ENCODE measurements around the gene ITSN1.
"Not testable (repeated sequence)": the region's sequence is repeated elsewhere in the genome, so short reads cannot be mapped to it uniquely, and the experiment has no call there.

ITSN1 gene

DNA sequence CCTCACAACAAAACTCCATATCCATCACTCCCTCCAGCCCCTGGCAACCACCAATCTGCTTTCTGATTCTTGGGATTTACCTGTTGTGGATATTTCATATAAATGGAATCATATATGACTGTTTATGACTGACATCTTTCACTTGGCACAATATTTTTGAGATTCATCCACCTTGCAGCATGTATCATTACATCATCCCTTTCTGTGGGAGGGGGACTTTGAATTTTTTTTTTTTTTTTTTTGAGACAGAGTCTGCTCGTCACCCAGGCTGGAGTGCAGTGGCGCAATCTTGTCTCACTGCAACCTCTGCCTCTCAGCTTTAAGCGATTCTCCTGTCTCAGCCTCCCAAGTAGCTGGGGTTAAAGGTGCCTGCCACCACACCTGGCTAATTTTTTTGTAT is 128.2 kb downstream of the ITSN1 start:
- no peak for DNase-seq (ENCODE audit: low read depth)

DNA sequence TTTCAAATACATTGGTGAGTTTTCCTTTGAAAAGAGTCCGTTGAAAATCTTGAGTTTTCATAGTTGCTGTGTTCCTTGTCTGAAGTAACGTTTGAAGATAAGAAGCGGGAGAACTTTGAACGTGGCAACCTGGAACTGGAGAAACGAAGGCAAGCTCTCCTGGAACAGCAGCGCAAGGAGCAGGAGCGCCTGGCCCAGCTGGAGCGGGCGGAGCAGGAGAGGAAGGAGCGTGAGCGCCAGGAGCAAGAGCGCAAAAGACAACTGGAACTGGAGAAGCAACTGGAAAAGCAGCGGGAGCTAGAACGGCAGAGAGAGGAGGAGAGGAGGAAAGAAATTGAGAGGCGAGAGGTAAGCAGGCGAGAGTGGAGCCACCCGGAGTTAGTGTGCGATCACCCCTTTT is 129.7 kb downstream of the ITSN1 start:
- DNase-seq (ENCODE audit: low read depth): no peak

DNA sequence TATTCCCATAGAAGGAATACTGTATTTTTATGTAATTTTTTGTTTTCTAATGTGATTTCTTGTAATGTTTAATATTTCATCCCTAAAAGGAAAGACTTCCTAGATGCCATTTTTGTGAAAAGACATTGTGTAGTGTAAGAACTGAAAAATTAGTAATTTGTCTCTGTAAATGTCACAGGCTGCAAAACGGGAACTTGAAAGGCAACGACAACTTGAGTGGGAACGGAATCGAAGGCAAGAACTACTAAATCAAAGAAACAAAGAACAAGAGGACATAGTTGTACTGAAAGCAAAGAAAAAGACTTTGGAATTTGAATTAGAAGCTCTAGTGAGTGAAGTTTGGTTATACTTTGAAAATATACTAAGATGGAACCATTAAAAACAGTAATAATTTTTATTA is 132.2 kb downstream of the ITSN1 start:
- no peak for DNase-seq (ENCODE audit: low read depth)

DNA sequence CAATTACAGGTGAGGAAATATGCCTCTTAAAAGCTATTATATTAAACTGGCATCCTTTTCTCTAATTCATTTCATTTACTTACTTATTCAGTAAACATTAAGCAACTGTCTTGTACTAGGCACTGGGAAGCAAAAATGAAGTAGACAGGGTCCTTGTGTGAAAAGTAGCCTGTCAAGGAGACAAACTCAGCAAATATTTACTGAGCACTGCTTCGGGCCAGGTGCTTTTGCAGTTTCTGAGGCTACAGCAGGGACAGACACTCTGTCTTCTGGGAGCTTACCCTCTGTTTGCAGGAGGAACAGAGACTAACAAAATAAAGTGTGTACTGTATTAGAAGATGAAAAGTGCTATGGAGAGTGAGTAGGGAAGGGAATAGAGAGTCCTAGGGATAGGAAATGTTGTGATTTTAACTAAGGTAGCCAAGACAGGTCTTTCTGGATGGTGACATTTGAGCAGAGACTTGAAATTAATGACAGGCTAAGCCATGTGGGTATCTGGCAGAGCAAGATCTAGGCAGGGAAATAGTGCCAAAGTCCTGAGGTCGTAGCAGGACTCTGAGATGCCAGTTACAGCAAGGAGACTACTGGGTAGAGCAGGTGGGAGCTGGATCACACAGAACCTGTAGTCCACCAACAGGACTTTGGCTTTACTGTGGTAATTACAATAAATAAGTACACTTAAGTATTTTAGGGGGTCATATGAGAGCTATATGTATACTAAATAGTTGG is 133.0 kb downstream of the ITSN1 start:
- DNase-seq (ENCODE audit: low read depth): no peak

DNA sequence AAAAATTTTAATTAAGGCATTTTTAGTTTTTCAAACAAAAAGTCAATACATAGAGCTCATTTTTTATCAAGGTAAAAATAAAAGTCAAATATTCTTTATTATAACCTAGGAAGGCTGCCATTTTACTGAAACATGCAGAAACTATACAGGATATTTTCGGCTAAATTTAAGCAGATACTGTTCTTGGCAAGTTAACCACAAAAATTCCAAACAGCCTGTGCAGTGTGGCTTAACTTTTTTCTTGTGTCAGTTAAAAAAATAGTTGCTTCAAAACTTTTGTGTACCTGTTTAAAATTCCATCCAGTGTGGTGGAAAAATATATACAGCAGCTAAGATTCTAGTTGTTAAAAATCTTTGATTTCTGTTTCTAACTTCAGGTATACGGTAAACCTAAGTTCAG is 138.3 kb downstream of the ITSN1 start:
- DNase-seq (ENCODE audit: low read depth): no peak

DNA sequence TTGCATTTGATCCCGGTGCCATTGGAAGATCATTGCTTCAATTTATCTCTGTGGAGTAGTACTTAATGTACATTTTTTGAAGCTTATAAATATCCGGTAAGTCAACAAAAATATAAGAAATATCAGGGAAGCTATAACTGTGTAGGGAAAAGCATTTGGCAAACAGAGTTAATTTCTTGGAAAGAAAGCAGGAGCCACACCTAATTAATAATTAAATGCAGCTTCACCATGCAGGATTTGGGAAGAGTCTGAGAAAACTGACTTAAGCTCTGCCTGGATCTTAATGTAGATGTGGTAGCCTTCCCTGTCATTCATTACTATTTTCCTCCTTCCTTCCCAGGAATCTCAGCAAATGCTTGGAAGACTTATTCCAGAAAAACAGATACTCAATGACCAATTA is 138.8 kb downstream of the ITSN1 start:
- DNase-seq (ENCODE audit: low read depth): no peak

DNA sequence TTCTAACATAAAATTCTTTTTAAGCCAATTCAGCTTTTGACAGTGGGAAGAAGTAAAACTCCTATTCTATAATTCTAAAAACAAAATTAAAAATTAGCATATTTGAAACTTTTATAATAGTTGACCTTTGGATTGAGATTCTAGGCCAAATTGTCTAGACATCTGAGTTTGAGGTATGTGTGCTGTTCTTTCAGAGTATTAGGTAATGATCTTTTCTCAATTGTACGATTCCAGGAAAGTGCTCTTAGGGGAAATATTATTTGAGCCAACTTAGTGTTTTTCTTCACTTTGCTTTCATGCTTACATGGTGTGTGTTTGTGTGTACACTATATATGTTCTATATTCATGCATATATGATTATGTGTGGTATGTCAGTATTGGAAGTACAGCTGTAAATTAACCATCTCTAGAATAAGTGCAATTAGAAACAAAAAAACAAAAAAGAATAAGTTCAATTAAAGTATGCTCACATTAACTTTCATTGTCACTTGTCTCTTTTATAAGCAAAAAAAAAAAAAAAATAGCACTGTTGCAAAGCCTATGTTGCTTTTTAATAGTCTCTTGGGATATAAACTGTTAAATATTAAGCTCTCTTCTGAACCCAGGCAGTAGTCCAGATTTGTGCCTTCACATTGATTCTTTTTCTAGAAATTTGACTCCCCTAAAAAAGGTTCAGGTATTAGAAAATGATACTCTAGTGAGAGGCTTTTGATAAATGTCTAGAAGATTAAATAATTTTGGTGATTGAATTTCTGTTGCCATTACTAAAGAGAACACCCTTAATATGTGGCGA is 141.1 kb downstream of the ITSN1 start:
- no peak for DNase-seq (ENCODE audit: low read depth)

DNA sequence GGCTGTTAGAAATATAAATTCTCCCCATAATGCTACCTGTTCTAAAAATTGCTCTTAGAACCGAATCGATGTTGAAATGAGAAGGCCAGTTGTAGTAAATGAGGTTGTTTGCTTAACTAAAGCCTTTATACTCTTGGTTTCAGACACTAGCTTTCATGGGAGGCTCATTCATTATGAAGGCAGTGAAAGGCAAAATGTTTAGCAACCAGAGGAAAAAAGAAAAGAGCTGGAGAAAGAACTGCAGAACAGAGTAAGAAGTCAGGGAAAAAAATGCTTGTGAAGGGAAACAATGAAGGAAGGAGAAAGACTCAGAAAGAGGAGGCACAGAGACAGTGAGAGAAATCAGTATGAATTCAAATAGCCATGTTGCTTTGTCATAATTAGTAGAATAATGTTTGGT is 145.1 kb downstream of the ITSN1 start:
- no peak for DNase-seq (ENCODE audit: low read depth)

DNA sequence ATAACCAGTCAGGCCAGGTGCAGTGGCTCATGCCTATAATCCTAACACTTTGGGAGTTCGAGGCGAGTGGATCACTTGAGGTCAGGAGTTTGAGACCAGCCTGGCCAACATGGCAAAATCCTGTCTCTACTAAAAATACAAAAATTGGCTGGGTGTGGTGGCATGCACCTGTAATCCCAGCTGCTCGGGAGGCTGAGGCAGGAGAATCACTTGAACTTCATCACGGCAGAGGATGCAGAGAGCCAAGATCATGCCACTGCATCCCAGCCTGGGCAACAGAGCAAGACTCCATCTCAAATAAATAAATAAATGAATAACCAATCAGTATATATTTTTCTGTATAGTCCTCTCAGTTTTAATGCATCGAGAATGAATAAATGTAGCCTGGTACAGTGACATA is 146.1 kb downstream of the ITSN1 start:
- DNase-seq (ENCODE audit: low read depth): not testable (repeated sequence)

DNA sequence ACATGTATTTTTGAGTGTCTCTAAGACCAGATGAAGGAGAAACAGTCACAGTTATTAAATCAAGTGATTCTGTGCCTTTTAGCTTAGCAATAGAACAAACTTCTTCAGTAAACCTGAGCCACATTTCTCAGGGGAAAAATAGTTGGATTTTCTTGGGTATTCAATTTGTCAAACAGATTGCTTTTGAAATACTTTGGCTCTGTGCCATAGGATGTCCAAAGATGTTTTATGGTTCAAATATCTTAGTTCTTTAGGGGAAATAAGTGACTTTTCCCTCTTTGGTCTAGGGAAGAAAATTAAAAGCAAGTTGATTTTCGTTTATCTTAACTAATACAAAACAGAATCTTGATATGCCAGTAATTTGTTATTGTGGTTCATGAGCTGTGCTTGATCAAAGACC is 147.4 kb downstream of the ITSN1 start:
- DNase-seq (ENCODE audit: low read depth): no peak

DNA sequence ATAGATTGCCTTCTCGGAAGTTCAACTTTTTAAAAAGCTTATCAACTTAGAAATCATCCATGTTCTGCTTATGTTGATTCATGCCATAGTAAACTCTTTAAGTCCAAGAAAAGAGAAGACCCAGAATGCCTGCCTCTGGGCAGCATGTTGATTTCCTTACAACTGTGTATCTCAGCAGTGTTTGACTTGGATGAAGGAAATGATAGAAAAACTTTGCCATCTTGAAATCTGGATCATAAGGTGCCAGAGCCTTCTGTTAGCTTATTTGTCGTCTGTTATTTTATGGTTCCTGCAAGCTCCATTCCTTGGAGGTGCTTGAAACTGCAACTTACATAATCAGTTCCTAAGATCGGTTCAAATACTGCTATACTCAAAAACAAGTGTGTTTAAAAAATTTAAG is 148.8 kb downstream of the ITSN1 start:
- no peak for DNase-seq (ENCODE audit: low read depth)

DNA sequence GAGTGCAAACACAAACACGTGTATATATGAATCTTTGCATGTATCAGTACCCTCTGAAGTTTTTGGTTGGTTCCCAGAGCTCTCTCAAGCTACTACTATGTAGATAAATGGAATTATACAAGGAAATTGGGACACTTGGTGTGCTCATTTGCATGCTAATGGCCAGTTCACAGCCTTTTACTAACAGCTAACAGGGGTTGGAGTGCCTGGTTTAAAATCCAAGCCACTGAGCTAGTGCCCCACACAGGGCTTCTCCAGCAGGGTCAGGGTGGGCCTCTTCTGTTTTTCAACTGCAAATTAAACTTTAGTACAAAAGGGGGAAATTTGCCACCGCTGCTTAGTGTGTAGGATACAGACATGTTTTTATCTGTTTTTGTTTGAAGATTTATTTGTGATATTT is 152.3 kb downstream of the ITSN1 start:
- DNase-seq (ENCODE audit: low read depth): no peak

DNA sequence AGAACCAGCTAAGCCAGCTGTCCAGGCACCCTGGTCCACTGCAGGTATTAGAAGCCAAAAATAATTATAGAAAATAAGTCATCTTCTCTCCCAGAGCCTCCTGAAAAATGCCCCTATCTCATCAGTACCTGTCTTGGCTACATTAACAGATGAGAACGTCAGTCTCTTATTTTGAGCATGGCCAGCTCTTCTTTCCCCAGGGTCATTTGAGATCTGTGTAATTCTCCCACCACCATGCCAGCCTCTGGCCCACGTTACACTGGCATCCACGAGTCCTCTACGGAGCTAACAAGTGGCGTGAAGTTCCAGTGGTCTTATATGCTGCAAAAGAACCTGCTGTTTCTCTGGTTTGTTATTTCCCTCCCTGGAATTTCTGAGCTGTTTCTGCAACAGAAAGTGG is 155.3 kb downstream of the ITSN1 start:
- no peak for DNase-seq (ENCODE audit: low read depth)

DNA sequence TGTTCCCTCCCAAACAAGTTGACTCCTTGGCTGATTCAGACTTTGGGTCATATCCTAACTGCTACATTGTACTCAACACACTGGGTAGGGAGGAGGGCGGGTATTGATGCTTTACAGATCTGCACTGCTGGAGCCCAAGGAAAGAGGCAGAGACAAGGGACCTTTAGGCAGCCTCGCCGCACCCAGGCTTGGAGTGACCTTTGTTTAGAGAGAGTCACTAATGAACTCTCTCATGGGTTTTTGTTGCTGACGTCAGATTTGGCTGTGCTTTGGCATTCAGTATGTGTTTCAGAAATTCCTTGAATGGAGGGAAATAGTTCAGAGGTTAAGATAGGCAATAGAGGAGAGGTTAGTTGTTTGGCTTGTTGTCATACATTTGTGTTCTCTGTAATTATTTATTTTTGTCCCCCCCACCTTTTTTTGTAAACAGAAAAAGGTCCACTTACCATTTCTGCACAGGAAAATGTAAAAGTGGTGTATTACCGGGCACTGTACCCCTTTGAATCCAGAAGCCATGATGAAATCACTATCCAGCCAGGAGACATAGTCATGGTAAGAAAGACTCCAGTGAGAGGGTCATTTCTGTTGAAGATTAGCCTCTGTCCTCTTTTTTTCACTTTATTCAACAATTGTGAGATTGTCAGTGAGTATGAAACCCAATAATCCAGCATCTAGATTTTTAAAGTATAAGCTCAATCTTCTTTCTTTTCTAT is 157.2 kb downstream of the ITSN1 start:
- no peak for DNase-seq (ENCODE audit: low read depth)

DNA sequence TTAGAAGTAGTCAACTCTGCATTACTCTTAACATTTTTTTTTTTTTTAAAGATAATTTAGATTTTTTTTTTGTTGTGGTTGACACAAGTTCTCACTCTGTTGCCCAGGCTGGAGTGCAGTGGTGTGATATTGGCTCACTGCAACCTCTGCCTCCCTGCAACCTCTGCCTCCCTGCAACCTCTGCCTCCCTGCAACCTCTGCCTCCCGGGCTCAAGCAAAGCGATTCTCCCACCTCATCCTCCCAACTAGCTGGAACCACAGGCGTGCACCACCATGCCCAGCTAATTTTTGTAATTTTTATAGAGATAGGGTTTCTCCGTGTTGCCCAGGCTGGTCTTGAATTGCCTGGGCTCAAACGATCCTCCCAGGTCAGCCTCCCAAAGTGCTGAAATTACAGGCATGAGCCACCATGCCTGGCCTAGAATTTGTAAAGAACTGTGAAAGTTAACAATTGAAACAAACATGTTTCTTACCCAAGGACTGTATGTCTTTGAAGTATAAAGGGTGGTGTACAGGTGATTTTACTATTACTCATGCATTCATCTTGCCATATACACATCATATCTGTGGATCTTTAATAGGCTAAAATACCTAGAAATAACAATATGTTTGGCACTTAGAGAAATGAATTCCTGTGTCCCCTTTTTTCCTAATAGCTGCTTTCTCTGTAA is 158.6 kb downstream of the ITSN1 start:
- DNase-seq (ENCODE audit: low read depth): no peak

DNA sequence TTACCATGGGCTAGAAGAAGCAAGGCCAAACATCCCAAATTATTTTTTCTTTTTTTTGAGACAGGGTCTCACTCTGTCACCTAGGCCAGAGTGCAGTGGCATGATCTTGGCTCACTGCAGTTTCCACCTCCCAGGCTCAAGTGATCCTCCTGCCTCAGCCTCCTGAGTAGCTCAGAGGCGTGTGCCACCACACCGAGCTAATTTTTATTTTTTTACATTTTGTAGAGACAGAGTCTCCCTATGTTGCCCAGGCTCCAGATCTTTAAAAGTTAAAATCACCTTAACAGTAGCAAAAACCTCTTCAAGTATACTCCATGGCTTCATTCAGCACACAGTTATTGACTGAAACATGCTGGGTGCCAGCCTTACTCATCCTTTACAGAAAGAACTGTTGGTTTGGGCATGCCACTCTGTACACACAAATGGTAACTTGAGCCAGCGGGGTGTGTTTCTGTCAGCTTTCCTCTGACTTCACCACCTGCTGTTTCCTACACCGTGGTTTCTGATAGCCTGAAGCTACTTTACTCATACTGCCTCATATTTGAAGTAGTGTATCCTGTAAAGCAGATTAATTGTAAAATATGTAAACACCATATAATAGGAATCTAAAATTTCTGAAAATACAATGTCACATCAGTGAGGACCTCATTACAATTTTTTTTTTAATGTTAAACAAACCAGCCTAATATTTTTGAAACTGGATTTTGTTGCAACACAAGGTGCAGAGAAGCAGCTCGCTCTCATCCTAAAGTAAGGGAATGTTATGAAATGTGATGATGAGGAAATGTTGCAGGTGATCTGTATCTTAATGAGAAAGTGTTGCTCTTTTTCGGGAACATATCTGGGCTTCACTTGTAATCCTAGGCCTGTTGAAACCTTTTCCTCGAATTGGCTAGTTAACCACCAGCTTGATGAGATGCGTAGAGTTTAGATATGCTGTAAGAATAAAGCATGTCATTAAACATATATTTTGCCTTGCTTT is 159.4 kb downstream of the ITSN1 start:
- no peak for DNase-seq (ENCODE audit: low read depth)

DNA sequence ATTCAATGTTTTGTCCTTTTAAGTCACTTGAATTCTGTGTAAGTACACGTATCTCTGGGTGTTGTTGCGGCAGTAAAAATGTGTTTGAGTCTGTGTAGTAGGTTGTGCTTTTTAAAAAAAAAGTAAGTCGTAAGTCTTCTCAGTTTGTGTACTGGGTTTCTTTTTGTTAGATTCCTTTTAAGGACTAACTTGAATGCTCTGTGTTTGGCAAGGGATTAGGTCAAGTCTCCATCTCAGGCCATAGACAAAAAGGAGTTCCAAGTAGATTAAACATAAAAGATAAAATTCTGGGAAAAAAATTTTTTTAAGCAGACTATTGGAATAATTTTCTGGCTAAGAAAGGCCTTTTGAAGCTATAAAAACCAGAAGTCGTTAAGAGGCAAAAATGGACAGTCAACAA is 160.2 kb downstream of the ITSN1 start:
- DNase-seq (ENCODE audit: low read depth): no peak

DNA sequence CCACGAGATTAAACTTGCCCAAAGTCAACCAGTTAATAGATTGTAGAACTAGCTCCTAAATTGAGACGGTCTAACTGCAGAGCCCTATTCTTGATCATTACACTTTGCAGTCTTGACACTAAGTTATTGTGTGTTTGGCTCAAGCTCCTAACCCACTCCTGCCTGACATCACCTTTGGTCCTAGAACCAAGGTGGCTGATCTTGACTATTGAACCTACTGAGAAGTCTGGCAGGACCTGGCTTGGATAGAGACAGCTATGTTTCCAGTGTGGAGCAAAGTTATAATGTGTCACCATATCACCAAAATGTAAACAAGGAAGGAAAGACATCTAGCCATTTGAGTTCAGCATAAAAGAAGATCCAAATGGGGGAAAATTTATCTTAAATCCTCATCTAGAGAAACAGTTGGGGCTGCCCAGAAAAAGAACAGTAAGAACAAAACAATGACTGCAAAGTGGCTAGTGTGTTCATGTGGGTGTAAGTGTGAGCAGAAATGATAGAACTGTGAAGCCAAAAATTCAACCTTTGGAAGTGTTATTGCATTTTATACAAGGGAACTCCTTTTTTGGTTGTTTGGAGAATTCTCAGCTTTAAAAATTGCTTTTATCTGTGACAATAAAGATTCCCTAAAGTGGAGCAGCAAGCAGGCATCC is 166.5 kb downstream of the ITSN1 start:
- no peak for DNase-seq (ENCODE audit: low read depth)

DNA sequence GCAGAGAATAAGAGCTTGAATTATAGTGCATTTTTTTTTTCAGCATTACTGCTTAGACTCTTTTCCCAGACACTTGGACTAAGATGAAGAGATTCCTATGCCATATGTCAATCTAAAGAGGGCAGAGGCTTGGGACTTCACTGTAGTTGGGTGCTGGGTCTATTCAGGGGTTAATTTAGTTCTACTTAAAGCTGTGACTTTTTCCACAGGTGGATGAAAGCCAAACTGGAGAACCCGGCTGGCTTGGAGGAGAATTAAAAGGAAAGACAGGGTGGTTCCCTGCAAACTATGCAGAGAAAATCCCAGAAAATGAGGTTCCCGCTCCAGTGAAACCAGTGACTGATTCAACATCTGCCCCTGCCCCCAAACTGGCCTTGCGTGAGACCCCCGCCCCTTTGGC is 168.5 kb downstream of the ITSN1 start:
- DNase-seq (ENCODE audit: low read depth): no peak

DNA sequence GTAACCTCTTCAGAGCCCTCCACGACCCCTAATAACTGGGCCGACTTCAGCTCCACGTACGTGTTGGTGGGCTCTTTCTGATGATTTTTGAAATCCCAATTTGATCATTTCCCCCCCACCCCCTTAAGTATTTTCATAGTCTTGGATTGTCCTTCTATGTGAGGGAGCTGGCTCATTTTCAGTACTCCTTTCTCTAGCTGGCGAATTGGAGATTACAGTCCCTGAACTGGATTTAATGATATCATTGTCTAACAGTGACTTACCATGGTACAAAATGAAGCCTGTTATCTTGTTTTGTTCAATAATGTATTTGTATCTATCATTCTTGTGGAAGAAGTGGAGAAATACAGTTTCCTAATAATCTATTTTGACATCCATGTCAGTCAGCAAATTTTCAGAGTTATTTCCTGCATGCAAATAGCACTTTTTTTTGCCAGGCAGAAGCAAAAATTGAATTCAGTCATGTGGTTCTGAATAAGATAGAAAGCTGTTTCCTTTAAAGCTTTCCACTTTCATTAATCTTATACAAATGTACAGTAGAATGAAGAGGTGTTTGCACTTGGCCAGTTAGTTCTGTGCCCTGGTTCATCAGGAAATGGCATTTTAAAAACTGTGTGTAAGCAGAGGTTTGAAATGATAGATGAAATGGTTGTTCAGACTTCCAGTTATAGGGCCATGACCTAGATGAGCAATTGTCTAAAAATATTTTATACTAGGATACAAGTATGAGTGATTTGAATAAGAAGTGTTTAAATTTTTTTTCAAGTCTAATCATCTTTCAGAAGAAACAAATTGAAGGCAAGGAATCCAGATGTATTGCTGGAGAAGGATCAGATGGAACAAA is 169.1 kb downstream of the ITSN1 start:
- no peak for DNase-seq (ENCODE audit: low read depth)
